ENCODE results near the gene FBXO47.

The FBXO47 gene

GRCh38 chr17:38903404-38903803, 63.8 kb downstream of the FBXO47 start:
- no peak for DNase-seq (ENCODE audit: low read depth)

GRCh38 chr17:38900978-38901656, 66.1 kb downstream of the FBXO47 start:
- peak; percentile 81 for DNase-seq (ENCODE audit: low read depth)

- no peak for DNase-seq (ENCODE audit: low read depth)
Observed at GRCh38 chr17:38899421-38899820, 67.8 kb downstream of the FBXO47 start.

- no peak for DNase-seq (ENCODE audit: low read depth)
Observed at GRCh38 chr17:38898812-38899348, 68.3 kb downstream of the FBXO47 start.

- DNase-seq (ENCODE audit: low read depth): no peak
Observed at GRCh38 chr17:38898291-38898679, 68.9 kb downstream of the FBXO47 start.

GRCh38 chr17:38897671-38898290, 69.4 kb downstream of the FBXO47 start:
- DNase-seq (ENCODE audit: low read depth): no peak

- peak; percentile 35 for DNase-seq (ENCODE audit: low read depth)
Observed at GRCh38 chr17:38897176-38897575, 70.0 kb downstream of the FBXO47 start.

GRCh38 chr17:38896346-38896954, 70.8 kb downstream of the FBXO47 start:
- no peak for DNase-seq (ENCODE audit: low read depth)

- no peak for DNase-seq (ENCODE audit: low read depth)
Observed at GRCh38 chr17:38894276-38894675, 72.9 kb downstream of the FBXO47 start.

- no peak for DNase-seq (ENCODE audit: low read depth)
Observed at GRCh38 chr17:38893607-38894006, 73.6 kb downstream of the FBXO47 start.

GRCh38 chr17:38893113-38893512, 74.1 kb downstream of the FBXO47 start:
- no peak for DNase-seq (ENCODE audit: low read depth)

GRCh38 chr17:38892620-38893019, 74.6 kb downstream of the FBXO47 start:
- DNase-seq (ENCODE audit: low read depth): no peak

GRCh38 chr17:38892083-38892482, 75.1 kb downstream of the FBXO47 start:
- DNase-seq (ENCODE audit: low read depth): no peak

GRCh38 chr17:38891441-38891840, 75.8 kb downstream of the FBXO47 start:
- no peak for DNase-seq (ENCODE audit: low read depth)

GRCh38 chr17:38890410-38890746, 76.8 kb downstream of the FBXO47 start:
- no peak for DNase-seq (ENCODE audit: low read depth)

GRCh38 chr17:38889745-38890409, 77.3 kb downstream of the FBXO47 start:
- no peak for DNase-seq (ENCODE audit: low read depth)

GRCh38 chr17:38888842-38889241, 78.4 kb downstream of the FBXO47 start:
- DNase-seq (ENCODE audit: low read depth): no peak

- no peak for DNase-seq (ENCODE audit: low read depth)
Observed at GRCh38 chr17:38886643-38887010, 80.6 kb downstream of the FBXO47 start.

All from fibroblast of the conjunctiva (primary cell).